Measurements from ENCODE around the gene SPTBN1. TPM values are rescaled to one million over a fixed set of nuclear protein-coding genes. Genes with fewer than 3 reads are reported as not detected.
"Not testable (repeated sequence)": the region's sequence is repeated elsewhere in the genome, so short reads cannot be mapped to it uniquely, and the experiment has no call there.

The SPTBN1 gene
- total and polyA plus RNA-seq, 3 experiments from 2014 or later = 38.4 to 49.2 (median 38.5) TPM

DNA sequence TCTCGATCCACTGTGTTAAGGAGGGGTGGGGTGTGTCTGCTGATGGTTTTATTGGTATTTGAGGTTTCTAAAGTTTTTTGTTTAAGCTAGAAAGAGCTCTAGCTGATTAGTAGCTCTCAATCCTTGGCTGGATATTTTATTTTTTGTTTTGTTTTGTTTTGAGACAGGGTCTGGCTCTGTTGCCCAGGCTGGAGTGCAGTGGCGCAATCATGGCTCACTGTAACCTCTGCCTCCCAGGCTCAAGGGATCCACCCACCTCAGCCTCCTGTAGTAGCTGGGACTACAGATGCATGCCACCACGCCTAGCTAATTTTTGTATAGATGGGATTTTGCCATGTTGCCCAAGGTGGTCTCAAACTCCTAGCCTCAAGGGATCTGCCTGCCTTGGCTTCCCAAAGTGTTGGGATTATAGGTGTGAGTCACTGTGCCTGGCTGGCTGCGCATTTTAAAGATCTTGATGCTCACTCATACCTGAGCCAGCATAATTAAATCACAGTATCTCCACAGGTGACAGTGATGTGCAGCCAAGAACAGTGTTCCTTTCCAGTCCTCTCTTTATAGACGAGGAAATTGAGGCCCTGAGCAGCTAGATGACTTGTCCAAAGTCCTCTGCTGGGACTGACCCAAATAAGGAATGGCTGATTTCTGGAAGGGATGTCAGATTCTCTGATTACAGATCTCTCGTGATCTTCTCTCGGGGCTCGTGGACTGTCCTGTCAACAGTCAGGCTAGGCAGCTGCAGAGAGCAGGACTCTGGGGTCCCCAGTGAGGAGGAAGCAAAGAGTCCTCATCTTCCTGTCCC is 44.5 kb downstream of the SPTBN1 start:
- Histone ChIP-seq H3K27ac (ENCODE audit: low read depth, low read length) (no peak overlapping the region), H3K9me3 (ENCODE audit: low read length) (no peaks in the 10 kb centered on the region), H3K27me3 (ENCODE audit: insufficient read depth, low read length, poor library complexity, severe bottlenecking) (no peaks in the 10 kb centered on the region), H3K4me3 (ENCODE audit: low read length) (no peak overlapping the region), H3K36me3 (ENCODE audit: insufficient read depth, low read length) (no peaks in the 10 kb centered on the region), H3K4me1 (ENCODE audit: insufficient read depth, low read length) (no peaks in the 10 kb centered on the region)
- CTCF ChIA-PET = interaction anchor here (1.6 kb wide), 1 partner anchor 204 kb away, joined by 6 read pairs; no protein-coding TSS in a partner anchor
- Mint-ChIP-seq H3K36me3 (no peaks in the 10 kb centered on the region), H3K27me3 (peaks cover 0 to 1% of the 10 kb centered on the region in 2 donors), H3K27ac (no peak overlapping the region), H3K4me3 (no peak overlapping the region), H3K9me3 (no peaks in the 10 kb centered on the region), H3K4me1 (no peaks in the 10 kb centered on the region)
- DNase-seq = no peak
- POLR2A ChIA-PET = no interaction called here

DNA sequence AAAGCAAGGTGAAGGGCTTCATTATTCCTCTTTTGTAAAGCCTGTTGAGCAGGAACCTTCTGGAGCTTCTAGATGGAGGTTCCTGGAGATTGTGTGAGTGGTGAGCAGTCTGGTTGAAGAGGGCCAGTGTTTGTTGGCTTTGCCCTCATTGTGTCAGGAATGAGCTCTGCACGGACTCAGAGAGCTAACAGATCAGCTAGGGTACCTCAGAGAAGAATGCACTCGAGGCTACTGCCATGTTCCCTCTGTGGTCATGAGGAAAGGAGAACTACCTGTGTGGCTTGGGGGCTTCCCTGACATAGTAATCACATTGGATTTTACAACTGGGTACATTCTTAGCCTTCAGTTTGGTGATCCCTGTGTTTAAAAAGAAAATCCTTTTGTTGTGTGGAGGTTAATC is 46.6 kb downstream of the SPTBN1 start:
- POLR2A ChIA-PET = no interaction called here
- Histone ChIP-seq H3K4me3 (ENCODE audit: low read length) (no peak overlapping the region), H3K9me3 (ENCODE audit: low read length) (no peaks in the 10 kb centered on the region), H3K27ac (ENCODE audit: low read depth, low read length) (no peak overlapping the region), H3K36me3 (ENCODE audit: insufficient read depth, low read length) (no peaks in the 10 kb centered on the region), H3K4me1 (ENCODE audit: insufficient read depth, low read length) (no peaks in the 10 kb centered on the region), H3K27me3 (ENCODE audit: insufficient read depth, low read length, poor library complexity, severe bottlenecking) (no peaks in the 10 kb centered on the region)
- Mint-ChIP-seq H3K36me3 (no peaks in the 10 kb centered on the region), H3K4me3 (no peak overlapping the region), H3K9me3 (no peaks in the 10 kb centered on the region), H3K4me1 (no peaks in the 10 kb centered on the region), H3K27me3 (no peaks in the 10 kb centered on the region), H3K27ac (no peak overlapping the region)
- DNase-seq = no peak
- CTCF ChIA-PET = interaction anchor here (0.9 to 1.5 kb wide), 3 partner anchors 12 to 396 kb away, joined by 3 to 4 read pairs (median 3); no protein-coding TSS in a partner anchor

DNA sequence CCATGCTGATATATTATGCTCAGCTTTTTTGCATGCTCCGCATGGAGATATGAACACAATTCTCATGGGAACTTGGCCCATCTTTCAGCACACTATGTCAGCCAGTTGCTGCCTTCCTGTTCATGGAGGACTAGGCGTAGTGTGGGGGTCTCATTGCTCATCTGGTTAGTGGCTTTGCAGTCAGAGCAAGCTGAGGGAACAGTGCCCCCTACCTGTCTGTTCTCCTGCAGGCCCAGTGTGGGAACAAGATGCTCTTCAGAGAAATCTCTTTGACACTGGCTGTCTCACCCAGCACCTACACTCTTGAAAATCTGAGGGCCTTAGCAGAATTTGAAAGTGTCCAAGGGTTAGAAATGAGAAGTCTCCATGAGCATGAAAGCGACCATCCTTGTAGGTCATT is 47.1 kb downstream of the SPTBN1 start:
- POLR2A ChIA-PET = interaction anchor here (0.6 kb wide), 1 partner anchor 240 kb away, joined by 4 read pairs; no protein-coding TSS in a partner anchor
- Histone ChIP-seq H3K27ac (ENCODE audit: low read depth, low read length) (no peak overlapping the region), H3K36me3 (ENCODE audit: insufficient read depth, low read length) (no peaks in the 10 kb centered on the region), H3K4me1 (ENCODE audit: insufficient read depth, low read length) (no peaks in the 10 kb centered on the region), H3K4me3 (ENCODE audit: low read length) (no peak overlapping the region), H3K9me3 (ENCODE audit: low read length) (no peaks in the 10 kb centered on the region), H3K27me3 (ENCODE audit: insufficient read depth, low read length, poor library complexity, severe bottlenecking) (no peaks in the 10 kb centered on the region)
- Mint-ChIP-seq H3K36me3 (no peaks in the 10 kb centered on the region), H3K9me3 (no peaks in the 10 kb centered on the region), H3K4me1 (no peaks in the 10 kb centered on the region), H3K27ac (no peak overlapping the region), H3K27me3 (no peaks in the 10 kb centered on the region), H3K4me3 (no peak overlapping the region)
- CTCF ChIA-PET = interaction anchor here (0.9 to 1.5 kb wide), 2 partner anchors 12 to 202 kb away, joined by 3 read pairs; no protein-coding TSS in a partner anchor
- peak in 2 of 5 donors; percentile 4 to 19 for DNase-seq

DNA sequence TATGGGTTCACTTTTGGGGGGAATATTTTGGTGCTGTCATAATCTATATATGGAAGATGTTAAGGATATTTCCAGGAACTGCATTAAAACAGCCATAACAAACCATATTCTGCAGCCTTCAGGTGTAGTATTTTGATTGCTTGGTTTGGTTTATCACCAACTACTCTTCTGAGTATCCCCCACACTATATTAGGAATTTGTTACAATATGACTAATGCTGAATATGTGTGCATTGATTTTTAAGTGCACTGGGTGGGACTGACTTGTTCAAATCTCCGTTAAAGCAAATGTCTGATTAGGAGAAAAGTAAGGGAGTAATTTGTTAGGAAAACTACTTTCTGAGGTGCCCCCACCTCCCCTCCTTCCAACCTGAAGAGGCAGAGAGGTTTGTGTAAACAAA is 47.7 kb downstream of the SPTBN1 start:
- no peaks in the 10 kb centered on the region for H3K9me3 ChIP-seq (ENCODE audit: low read length)
- ChIA-PET POLR2A (interaction anchor here (0.6 kb wide), 1 partner anchor 241 kb away, joined by 4 read pairs; no protein-coding TSS in a partner anchor), CTCF (no interaction called here)
- no peak overlapping the region for H3K4me3 ChIP-seq (ENCODE audit: low read length)
- no peaks in the 10 kb centered on the region for H3K9me3 Mint-ChIP-seq
- no peak overlapping the region for H3K27ac ChIP-seq (ENCODE audit: low read depth, low read length)
- H3K36me3 Mint-ChIP-seq = no peaks in the 10 kb centered on the region
- no peaks in the 10 kb centered on the region for H3K36me3 ChIP-seq (ENCODE audit: insufficient read depth, low read length)
- H3K4me1 Mint-ChIP-seq = no peaks in the 10 kb centered on the region
- DNase-seq = no peak
- H3K4me3 Mint-ChIP-seq = no peak overlapping the region
- H3K4me1 ChIP-seq (ENCODE audit: insufficient read depth, low read length) = no peaks in the 10 kb centered on the region
- H3K27ac Mint-ChIP-seq = no peak overlapping the region
- H3K27me3 ChIP-seq (ENCODE audit: insufficient read depth, low read length, poor library complexity, severe bottlenecking) = no peaks in the 10 kb centered on the region
- no peaks in the 10 kb centered on the region for H3K27me3 Mint-ChIP-seq

DNA sequence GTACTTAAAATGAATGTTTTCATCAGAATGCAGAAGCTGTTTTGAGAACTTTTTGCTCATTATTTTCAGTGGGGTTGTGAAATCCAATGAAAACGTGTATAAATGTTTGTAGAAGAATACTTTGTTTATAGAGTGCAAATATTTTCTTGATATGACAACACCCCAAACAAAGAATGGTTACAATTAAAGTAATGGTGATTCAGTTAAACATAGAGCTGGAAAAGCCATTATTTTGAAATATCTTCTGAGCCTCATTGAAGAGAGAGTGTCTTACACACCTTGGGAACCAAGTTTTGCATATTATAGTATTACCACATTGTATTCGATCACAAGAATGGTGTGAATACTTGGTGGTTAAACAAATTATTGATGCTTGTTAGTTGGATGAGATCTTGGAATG is 48.7 kb downstream of the SPTBN1 start:
- no peaks in the 10 kb centered on the region for H3K4me1 Mint-ChIP-seq
- ChIA-PET POLR2A (no interaction called here), CTCF (interaction anchor here (0.6 kb wide), 1 partner anchor 120 kb away, joined by 4 read pairs; no protein-coding TSS in a partner anchor)
- H3K4me3 Mint-ChIP-seq = no peak overlapping the region
- no peaks in the 10 kb centered on the region for H3K4me1 ChIP-seq (ENCODE audit: insufficient read depth, low read length)
- no peaks in the 10 kb centered on the region for H3K9me3 Mint-ChIP-seq
- no peak overlapping the region for H3K27ac Mint-ChIP-seq
- no peaks in the 10 kb centered on the region for H3K9me3 ChIP-seq (ENCODE audit: low read length)
- H3K27ac ChIP-seq (ENCODE audit: low read depth, low read length) = no peak overlapping the region
- H3K4me3 ChIP-seq (ENCODE audit: low read length) = no peak overlapping the region
- DNase-seq = no peak
- no peaks in the 10 kb centered on the region for H3K36me3 Mint-ChIP-seq
- no peaks in the 10 kb centered on the region for H3K27me3 Mint-ChIP-seq
- H3K36me3 ChIP-seq (ENCODE audit: insufficient read depth, low read length) = no peaks in the 10 kb centered on the region
- H3K27me3 ChIP-seq (ENCODE audit: insufficient read depth, low read length, poor library complexity, severe bottlenecking) = no peaks in the 10 kb centered on the region

DNA sequence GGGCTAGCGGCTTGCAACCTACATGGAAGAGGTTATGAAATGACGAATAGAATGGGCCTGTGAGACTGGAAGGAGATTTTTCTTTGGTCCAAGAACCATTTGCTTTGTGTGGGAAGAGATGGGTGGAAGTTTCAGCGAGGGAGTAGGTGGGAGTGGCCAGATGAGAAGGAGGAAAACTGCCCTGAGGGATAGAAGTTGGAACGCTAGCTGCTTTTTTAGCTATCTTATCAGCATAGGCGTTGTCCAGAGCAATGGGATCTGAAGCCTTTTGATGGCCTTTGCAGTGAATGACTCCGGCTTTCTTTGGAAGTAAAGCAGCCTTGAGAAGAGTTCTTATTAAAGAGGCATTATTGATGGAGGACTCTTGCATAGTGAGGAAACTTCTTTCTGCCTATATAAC is 52.4 kb downstream of the SPTBN1 start:
- no peak overlapping the region for H3K27ac ChIP-seq (ENCODE audit: low read depth, low read length)
- Mint-ChIP-seq H3K27ac (no peak overlapping the region), H3K4me3 (no peak overlapping the region), H3K36me3 (no peaks in the 10 kb centered on the region), H3K27me3 (no peaks in the 10 kb centered on the region), H3K4me1 (no peaks in the 10 kb centered on the region), H3K9me3 (no peaks in the 10 kb centered on the region)
- H3K4me3 ChIP-seq (ENCODE audit: low read length) = no peak overlapping the region
- H3K27me3 ChIP-seq (ENCODE audit: insufficient read depth, low read length, poor library complexity, severe bottlenecking) = no peaks in the 10 kb centered on the region
- no peaks in the 10 kb centered on the region for H3K36me3 ChIP-seq (ENCODE audit: insufficient read depth, low read length)
- ChIA-PET CTCF (no interaction called here), POLR2A (no interaction called here)
- H3K4me1 ChIP-seq (ENCODE audit: insufficient read depth, low read length) = no peaks in the 10 kb centered on the region
- H3K9me3 ChIP-seq (ENCODE audit: low read length) = no peaks in the 10 kb centered on the region
- DNase-seq = no peak

DNA sequence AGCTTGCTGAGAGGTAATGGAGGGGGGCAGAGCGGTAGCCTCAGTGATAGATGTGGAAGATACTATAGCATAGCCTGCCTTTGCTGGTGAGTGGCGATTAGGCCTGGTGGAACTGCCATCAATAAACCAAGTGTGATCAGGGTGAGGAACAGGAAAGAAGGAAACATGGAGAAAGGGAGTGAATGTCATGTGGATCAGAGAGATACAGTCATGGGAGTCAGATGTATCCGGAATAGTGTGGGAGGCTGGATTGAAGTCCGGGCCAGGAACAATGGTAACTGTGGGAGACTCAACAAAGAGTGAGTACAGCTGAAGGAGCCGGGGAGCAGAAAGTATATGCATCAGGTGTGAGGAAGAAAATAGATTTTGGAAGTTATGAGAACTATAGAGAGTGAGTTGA is 52.9 kb downstream of the SPTBN1 start:
- H3K4me1 ChIP-seq (ENCODE audit: insufficient read depth, low read length); H3K4me1 Mint-ChIP-seq; H3K4me3 Mint-ChIP-seq; DNase-seq; H3K9me3 Mint-ChIP-seq; POLR2A ChIA-PET; H3K9me3 ChIP-seq (ENCODE audit: low read length); H3K36me3 ChIP-seq (ENCODE audit: insufficient read depth, low read length); H3K27me3 Mint-ChIP-seq; H3K36me3 Mint-ChIP-seq; H3K4me3 ChIP-seq (ENCODE audit: low read length); H3K27ac Mint-ChIP-seq; CTCF ChIA-PET; H3K27ac ChIP-seq (ENCODE audit: low read depth, low read length); H3K27me3 ChIP-seq (ENCODE audit: insufficient read depth, low read length, poor library complexity, severe bottlenecking): not testable (repeated sequence)

DNA sequence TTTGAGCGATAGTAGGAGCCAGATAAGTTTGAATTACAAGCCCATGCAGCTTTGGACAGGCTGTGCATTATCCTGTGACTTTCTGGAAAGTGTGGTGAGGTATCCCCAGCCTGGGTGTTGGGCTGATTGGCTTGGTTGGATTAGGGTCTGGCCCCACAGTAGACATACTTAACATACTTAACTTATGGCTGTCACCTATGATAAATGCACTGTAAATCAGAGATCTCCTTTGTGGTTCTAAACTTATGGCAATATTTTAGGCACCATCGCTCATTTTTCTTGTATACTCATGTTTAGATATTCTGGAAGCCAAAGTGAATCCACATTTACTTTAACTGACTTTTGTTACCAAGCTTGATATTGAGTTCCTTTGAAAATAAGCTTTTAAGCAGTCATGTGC is 54.8 kb downstream of the SPTBN1 start:
- no peaks in the 10 kb centered on the region for H3K4me1 ChIP-seq (ENCODE audit: insufficient read depth, low read length)
- POLR2A ChIA-PET = no interaction called here
- no peak overlapping the region for H3K4me3 ChIP-seq (ENCODE audit: low read length)
- H3K9me3 ChIP-seq (ENCODE audit: low read length) = no peaks in the 10 kb centered on the region
- Mint-ChIP-seq H3K27ac (no peak overlapping the region), H3K4me1 (no peaks in the 10 kb centered on the region), H3K27me3 (no peaks in the 10 kb centered on the region), H3K4me3 (no peak overlapping the region), H3K36me3 (no peaks in the 10 kb centered on the region), H3K9me3 (no peaks in the 10 kb centered on the region)
- DNase-seq = no peak
- no peaks in the 10 kb centered on the region for H3K27me3 ChIP-seq (ENCODE audit: insufficient read depth, low read length, poor library complexity, severe bottlenecking)
- no peak overlapping the region for H3K27ac ChIP-seq (ENCODE audit: low read depth, low read length)
- CTCF ChIA-PET = no interaction called here
- no peaks in the 10 kb centered on the region for H3K36me3 ChIP-seq (ENCODE audit: insufficient read depth, low read length)
